ENCODE results near the gene ZAR1L.

ZAR1L gene

GRCh38 chr13:32300920-32301319 lies 14.2 kb downstream of the ZAR1L start:
- TF ChIP-seq, protein P1, sequence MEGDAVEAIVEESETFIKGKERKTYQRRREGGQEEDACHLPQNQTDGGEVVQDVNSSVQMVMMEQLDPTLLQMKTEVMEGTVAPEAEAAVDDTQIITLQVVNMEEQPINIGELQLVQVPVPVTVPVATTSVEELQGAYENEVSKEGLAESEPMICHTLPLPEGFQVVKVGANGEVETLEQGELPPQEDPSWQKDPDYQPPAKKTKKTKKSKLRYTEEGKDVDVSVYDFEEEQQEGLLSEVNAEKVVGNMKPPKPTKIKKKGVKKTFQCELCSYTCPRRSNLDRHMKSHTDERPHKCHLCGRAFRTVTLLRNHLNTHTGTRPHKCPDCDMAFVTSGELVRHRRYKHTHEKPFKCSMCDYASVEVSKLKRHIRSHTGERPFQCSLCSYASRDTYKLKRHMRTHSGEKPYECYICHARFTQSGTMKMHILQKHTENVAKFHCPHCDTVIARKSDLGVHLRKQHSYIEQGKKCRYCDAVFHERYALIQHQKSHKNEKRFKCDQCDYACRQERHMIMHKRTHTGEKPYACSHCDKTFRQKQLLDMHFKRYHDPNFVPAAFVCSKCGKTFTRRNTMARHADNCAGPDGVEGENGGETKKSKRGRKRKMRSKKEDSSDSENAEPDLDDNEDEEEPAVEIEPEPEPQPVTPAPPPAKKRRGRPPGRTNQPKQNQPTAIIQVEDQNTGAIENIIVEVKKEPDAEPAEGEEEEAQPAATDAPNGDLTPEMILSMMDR (IDR thresholded peaks at IDR 0.05), result no peak
- DNase-seq (ENCODE audit: low spot score), result no peak
- no peak overlapping the region for H3K4me3 ChIP-seq
- no peak overlapping the region for H3K27ac ChIP-seq

GRCh38 chr13:32300406-32300805 lies 14.8 kb downstream of the ZAR1L start:
- TF ChIP-seq, protein P1 (IDR thresholded peaks at IDR 0.05), result no peak
- DNase-seq (ENCODE audit: low spot score), result no peak
- no peak overlapping the region for H3K4me3 ChIP-seq
- no peak overlapping the region for H3K27ac ChIP-seq

DNA sequence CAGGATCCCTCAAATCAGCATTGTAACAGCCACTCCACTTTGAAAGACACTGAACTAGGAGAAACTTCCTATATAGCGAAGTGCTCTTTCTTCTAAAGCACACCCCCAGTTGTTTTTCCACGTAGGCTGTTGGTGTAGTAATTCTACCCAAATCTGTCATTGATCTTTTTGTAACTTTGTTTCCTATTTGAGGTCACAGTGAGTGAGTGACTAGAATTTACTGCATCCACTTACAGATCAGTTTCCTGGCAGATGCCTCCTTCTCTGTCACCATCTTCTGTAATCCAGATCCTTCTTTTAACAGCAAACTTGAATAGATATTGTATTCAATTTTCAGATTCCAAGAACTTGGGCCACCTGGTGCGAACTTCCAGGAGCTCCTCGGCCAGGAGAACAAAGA lies 15.3 kb downstream of the ZAR1L start:
- no peak overlapping the region for H3K4me3 ChIP-seq
- H3K27ac ChIP-seq, result no peak overlapping the region
- TF ChIP-seq, protein P1 (IDR thresholded peaks at IDR 0.05), result no peak
- DNase-seq (ENCODE audit: low spot score), result no peak

- no peak overlapping the region for H3K27ac ChIP-seq
- DNase-seq (ENCODE audit: low spot score), result no peak
- TF ChIP-seq, protein P1 (IDR thresholded peaks at IDR 0.05), result no peak
Observed at GRCh38 chr13:32298695-32299094, 16.5 kb downstream of the ZAR1L start.

DNA sequence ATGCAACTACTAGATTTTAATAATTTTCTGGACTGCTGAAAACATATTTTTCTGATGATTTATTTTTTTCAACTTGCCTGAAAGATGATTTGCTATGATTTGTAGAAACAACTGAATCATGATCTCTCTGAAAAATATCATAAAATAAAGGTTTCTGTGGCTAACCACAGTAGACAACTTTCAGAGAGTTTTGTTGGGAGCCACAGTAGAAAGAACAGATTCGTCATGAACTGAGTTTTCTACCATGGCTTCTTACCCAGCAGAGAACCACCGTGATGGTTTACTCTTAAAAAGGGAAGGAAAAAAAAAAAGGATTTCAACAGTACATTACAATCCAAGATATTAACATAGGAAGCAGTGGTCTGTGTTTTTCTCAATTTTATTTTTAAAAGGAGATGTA lies 18.0 kb downstream of the ZAR1L start:
- no peak for DNase-seq (ENCODE audit: low spot score)
- Histone ChIP-seq H3K4me3 (no peak overlapping the region), H3K27ac (no peak overlapping the region)
- TF ChIP-seq, protein P1 (IDR thresholded peaks at IDR 0.05), result no peak

More at GRCh38 chr13:32298695-32299094, 16.5 kb downstream of the ZAR1L start:
- H3K4me3 ChIP-seq, result no peak overlapping the region

DNA sequence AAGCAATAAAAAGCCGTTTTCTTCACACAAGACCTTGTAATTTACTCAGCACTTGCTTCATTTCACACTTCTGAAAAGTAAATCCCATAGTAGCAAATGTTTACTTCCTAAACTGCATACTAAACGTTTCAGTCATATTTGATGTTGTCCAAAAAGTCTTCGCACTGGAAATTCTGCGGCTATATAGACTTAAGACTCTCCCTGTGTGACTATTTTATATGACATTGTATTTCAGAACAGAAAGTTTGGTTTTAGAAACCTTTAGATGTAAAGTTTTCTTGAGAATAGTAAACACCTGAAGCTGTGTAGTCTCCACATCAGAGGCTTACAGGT lies 29.6 kb downstream of the ZAR1L start:
- TF ChIP-seq, protein P1 (IDR thresholded peaks at IDR 0.05), result no peak
- Histone ChIP-seq H3K4me3 (no peak overlapping the region), H3K27ac (peak overlapping the region; percentile 25 to 48)
- no peak for DNase-seq (ENCODE audit: low spot score)

DNA sequence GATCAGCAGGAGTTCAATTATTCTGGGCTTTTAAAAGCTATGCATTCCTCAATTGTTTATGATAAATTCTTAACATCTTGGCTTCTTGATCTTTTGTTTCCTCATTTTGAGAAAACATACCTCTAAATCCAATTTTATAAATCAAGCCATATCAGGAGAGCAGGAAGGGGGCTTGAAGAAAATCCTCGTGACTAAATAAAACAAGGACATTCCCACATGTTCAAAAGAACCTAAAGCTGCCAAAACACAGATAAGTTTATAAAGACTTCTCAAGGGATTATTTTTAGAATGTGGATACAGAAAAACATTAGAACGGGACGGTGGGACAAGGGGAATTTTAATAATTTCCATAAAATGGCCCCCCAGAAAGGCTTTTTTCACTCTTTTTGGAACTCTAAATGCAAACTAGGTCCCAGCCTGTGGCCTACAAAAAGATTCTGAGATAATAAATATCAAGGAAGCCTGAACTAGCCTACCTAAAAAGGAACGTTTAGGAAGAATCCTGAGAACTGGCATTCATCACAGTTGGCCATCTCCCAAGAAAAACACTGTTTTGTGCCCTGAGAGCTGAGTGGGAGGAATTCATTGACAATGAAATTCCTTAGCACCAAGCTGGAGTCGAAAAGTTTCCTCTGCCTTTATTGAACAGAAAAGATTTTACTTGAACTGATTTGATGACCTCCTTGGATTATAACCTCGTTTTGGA lies 30.1 kb downstream of the ZAR1L start:
- Histone ChIP-seq H3K27ac (peak overlapping the region; percentile 25 to 48), H3K4me3 (no peak overlapping the region)
- no peak for DNase-seq (ENCODE audit: low spot score)
- TF ChIP-seq, protein P1 (IDR thresholded peaks at IDR 0.05), result no peak
